WERI-Rb-1 (cell line): ENCODE data around the gene TALDO1.

Experiments
- DNase-seq: peaks from one replicate; pipeline ENCODE4 v3.0.0-alpha.2; 2020
- H3K27ac ChIP-seq: fragments of 250-450 bp; sonication (Bioruptor Pico); 2 replicates; pipeline ENCODE4 v1.5.1; 2020; ENCODE audit warnings: mild to moderate bottlenecking, moderate library complexity
- H3K27me3 ChIP-seq: fragments of 250-450 bp; sonication (Bioruptor Pico); 2 replicates; pipeline ENCODE4 v1.5.1; 2021; ENCODE audit warnings: mild to moderate bottlenecking, low read depth, moderate library complexity; ENCODE audit not compliant: insufficient read depth, severe bottlenecking
- H3K36me3 ChIP-seq: fragments of 250-450 bp; sonication (Bioruptor Pico); 2 replicates; pipeline ENCODE4 v1.5.1; 2020; ENCODE audit warnings: mild to moderate bottlenecking, moderate library complexity
- H3K4me3 ChIP-seq: 2 replicates; pipeline ENCODE4 v1.5.1; 2011; ENCODE audit warnings: low read depth, mild to moderate bottlenecking, control low read depth, low read length
- H3K9me3 ChIP-seq: fragments of 250-450 bp; sonication (Bioruptor Pico); 2 replicates; pipeline ENCODE4 v1.5.1; 2021; ENCODE audit warnings: mild to moderate bottlenecking, moderate library complexity; ENCODE audit not compliant: severe bottlenecking
- TF ChIP-seq, protein P1 (sequence below): IDR thresholded peaks from 2 replicates; pipeline ENCODE4 v1.5.1; 2011; ENCODE audit warnings: low read depth, mild to moderate bottlenecking, control low read depth, inconsistent platforms, low read length

TALDO1 gene

DNA sequence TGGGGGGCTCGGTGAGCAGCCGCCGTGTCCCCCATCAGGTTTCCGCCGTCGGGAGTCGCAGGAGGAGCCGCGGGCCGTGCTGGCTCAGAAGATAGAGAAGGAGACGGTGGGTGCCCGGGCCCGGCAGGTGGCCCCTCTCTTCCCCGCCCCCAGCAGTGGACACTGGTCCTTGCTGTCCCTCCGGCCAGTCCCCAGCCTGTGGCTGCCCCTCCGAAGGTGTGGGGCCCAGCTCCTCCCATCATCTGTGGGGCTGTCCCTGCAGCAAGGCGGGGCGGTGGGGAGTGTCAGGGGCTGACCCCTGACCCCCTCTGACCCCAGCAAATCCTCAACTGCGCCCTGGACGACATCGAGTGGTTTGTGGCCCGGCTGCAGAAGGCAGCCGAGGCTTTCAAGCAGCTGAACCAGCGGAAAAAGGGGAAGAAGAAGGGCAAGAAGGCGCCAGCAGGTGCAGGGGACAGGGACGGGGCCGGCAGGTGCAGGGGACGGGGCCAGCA, 26.0 kb upstream of the TALDO1 start:
- Histone ChIP-seq H3K27me3 (peaks cover 27% of the 10 kb centered on the region), H3K36me3 (no peaks in the 10 kb centered on the region), H3K4me3 (peak overlapping the region; percentile 13; the same call in 1 of the 2 replicates), H3K27ac (no peak overlapping the region), H3K9me3 (no peaks in the 10 kb centered on the region)
- TF ChIP-seq, protein P1, sequence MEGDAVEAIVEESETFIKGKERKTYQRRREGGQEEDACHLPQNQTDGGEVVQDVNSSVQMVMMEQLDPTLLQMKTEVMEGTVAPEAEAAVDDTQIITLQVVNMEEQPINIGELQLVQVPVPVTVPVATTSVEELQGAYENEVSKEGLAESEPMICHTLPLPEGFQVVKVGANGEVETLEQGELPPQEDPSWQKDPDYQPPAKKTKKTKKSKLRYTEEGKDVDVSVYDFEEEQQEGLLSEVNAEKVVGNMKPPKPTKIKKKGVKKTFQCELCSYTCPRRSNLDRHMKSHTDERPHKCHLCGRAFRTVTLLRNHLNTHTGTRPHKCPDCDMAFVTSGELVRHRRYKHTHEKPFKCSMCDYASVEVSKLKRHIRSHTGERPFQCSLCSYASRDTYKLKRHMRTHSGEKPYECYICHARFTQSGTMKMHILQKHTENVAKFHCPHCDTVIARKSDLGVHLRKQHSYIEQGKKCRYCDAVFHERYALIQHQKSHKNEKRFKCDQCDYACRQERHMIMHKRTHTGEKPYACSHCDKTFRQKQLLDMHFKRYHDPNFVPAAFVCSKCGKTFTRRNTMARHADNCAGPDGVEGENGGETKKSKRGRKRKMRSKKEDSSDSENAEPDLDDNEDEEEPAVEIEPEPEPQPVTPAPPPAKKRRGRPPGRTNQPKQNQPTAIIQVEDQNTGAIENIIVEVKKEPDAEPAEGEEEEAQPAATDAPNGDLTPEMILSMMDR: no peak
- no peak for DNase-seq

DNA sequence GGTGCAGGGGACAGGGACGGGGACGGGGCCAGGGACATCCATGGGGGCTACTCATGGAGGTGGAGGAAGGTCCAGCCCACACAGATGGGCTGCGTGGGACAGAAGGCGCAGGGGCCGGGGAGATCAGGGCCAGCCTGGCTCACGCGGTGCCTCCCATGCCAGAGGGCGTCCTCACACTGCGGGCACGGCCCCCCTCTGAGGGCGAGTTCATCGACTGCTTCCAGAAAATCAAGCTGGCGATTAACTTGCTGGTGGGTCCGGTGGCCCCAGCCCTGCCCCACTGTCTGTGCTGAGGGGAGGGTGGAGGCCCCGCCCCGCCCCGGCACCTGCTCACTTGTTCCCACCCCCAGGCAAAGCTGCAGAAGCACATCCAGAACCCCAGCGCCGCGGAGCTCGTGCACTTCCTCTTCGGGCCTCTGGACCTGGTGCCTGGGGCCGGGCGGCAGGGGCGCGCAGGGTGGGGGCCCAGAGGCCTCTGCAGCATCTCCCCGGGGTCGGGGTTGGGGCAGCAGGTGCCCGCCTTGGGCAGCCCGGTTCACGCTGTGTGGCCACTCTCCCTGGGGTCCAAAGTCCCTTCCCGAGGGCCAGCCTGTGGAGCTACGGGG, 25.4 kb upstream of the TALDO1 start:
- peak; percentile 53 for DNase-seq
- TF ChIP-seq, protein P1: no peak

DNA sequence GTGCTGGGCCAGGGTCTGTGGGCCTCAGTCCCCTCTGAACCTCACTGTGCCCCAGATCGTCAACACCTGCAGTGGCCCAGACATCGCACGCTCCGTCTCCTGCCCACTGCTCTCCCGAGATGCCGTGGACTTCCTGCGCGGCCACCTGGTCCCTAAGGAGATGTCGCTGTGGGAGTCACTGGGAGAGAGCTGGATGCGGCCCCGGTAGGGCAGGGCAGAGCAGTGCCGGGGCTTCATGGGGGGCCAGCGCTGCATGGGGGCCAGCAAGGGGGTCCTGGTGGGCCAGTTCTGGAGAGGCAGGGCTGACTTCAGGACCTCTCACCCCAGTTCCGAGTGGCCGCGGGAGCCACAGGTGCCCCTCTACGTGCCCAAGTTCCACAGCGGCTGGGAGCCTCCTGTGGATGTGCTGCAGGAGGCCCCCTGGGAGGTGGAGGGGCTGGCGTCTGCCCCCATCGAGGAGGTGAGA, 24.9 kb upstream of the TALDO1 start:
- Histone ChIP-seq H3K36me3 (no peaks in the 10 kb centered on the region), H3K27ac (no peak overlapping the region), H3K9me3 (no peaks in the 10 kb centered on the region), H3K27me3 (peaks cover 27% of the 10 kb centered on the region), H3K4me3 (no peak overlapping the region)
- TF ChIP-seq, protein P1: no peak
- no peak for DNase-seq

More for the DNA sequence above, 25.4 kb upstream of the TALDO1 start:
- Histone ChIP-seq H3K36me3 (no peaks in the 10 kb centered on the region), H3K27me3 (peaks cover 27% of the 10 kb centered on the region), H3K9me3 (no peaks in the 10 kb centered on the region), H3K4me3 (no peak overlapping the region), H3K27ac (no peak overlapping the region)

DNA sequence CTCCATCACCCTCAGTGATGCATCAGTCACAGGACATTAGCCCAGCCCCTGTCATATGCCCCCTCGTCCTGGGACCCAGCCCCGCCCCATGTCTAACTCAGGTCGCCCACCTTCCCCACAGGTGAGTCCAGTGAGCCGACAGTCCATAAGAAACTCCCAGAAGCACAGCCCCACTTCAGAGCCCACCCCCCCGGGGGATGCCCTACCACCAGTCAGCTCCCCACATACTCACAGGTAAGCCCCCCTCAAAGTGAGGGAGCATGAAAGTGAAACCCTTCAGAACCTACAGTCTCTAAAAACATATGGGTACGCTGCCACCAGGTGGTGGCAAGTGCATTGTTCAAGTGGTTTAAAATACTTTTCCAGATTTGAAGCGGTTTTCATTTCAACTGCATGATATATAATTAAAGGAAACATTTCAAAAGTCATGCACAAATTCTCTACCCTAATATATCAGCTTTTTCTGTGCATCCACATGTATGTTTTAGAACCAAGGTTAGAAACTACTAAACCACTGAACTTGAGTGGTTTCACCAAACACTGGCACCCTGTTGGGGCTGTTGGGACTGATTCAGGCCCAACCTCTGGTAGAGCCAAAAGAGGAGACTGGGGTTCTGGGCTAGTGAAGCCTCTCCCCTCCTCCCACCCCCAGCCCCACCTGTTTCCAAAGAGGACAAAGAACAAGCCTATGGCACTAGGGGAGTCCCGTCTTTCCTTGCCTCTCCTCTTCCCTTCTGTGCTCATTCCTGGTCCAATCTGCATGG, 24.0 kb upstream of the TALDO1 start:
- H3K27me3 ChIP-seq: peaks cover 27% of the 10 kb centered on the region
- no peak overlapping the region for H3K4me3 ChIP-seq
- H3K27ac ChIP-seq: no peak overlapping the region
- H3K36me3 ChIP-seq: no peaks in the 10 kb centered on the region
- TF ChIP-seq, protein P1: peak; percentile 25; the same call in 1 of the 2 replicates
- peak; percentile 38 for DNase-seq
- no peaks in the 10 kb centered on the region for H3K9me3 ChIP-seq

DNA sequence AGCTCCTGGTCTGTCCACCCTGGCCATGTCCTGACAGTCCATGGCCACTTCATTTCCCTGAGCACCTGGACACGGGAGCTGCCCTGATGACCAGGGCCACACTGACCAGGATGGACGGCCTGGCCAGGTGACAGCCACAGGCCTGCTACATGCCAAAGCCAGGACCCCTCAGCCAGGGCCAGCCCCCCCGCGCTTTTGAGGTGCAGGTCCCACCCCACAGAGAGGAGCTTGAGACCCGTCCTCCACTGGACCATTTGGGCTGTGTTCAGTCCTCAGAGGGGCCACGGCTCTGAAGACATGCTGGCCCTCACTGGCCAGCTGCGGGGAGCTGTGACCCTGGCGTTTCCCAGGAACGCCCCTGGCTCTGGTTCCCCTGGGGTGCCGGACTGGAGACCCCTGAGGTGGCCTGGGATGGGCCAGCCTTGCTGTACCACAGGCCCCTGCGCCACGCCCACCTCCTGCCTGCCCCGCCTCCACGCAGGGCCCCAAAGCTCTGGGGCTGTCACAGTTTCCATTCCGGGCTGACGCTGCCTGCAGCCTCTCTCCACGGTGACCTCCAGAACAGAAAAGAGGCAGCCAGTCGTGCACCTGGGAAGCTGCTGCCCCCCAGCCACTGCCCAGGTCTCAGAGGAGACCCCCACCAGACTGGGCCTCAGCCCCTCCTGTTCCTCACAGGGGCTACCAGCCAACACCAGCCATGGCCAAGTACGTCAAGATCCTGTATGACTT, 23.1 kb upstream of the TALDO1 start:
- TF ChIP-seq, protein P1: no peak
- Histone ChIP-seq H3K4me3 (no peak overlapping the region), H3K9me3 (no peaks in the 10 kb centered on the region), H3K27me3 (peaks cover 27% of the 10 kb centered on the region), H3K27ac (no peak overlapping the region), H3K36me3 (no peaks in the 10 kb centered on the region)
- DNase-seq: no peak
